Measurements from ENCODE around the gene HSPBAP1.

DNA sequence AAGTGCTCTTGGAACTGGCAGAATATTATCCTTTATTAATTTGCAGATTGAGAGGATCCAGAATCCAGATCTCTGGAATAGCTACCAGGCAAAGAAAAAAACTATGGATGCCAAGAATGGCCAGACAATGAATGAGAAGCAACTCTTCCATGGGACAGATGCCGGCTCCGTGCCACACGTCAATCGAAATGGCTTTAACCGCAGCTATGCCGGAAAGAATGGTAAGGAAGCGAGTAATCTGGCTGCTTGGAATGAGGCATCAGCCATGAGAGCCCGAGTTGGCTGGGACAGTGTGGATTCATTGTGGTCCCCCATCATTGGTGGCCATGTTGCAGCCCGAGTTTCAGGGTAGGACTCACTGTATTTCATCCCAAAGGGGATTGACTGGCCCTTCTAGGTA is 65.9 kb downstream of the HSPBAP1 start:
- TF ChIP-seq, protein P1, sequence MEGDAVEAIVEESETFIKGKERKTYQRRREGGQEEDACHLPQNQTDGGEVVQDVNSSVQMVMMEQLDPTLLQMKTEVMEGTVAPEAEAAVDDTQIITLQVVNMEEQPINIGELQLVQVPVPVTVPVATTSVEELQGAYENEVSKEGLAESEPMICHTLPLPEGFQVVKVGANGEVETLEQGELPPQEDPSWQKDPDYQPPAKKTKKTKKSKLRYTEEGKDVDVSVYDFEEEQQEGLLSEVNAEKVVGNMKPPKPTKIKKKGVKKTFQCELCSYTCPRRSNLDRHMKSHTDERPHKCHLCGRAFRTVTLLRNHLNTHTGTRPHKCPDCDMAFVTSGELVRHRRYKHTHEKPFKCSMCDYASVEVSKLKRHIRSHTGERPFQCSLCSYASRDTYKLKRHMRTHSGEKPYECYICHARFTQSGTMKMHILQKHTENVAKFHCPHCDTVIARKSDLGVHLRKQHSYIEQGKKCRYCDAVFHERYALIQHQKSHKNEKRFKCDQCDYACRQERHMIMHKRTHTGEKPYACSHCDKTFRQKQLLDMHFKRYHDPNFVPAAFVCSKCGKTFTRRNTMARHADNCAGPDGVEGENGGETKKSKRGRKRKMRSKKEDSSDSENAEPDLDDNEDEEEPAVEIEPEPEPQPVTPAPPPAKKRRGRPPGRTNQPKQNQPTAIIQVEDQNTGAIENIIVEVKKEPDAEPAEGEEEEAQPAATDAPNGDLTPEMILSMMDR (IDR thresholded peaks at IDR 0.05; ENCODE audit: low read depth, low read length, poor library complexity, severe bottlenecking): no peak
- no peak for TF ChIP-seq EZH2phosphoT487 (IDR thresholded peaks at IDR 0.05; ENCODE audit: borderline replicate concordance, low read length)
